Astrocyte (in vitro differentiated cells and primary cell): ENCODE results near the gene SH3BP5. TPM values are rescaled to one million over a fixed set of nuclear protein-coding genes. Genes with fewer than 3 reads are reported as not detected.
A peak's percentile ranks its signal among the peaks of the same experiment; 100 is the strongest.
"Not testable (repeated sequence)": the region's sequence is repeated elsewhere in the genome, so short reads cannot be mapped to it uniquely, and the experiment has no call there.

ENCODE experiments used
- DNase-seq: peaks from one replicate; pipeline ENCODE4 v3.0.0-alpha.2; 2010; ENCODE audit warnings: low read depth
- FAIRE-seq: peaks from 2 replicates; lab custom pipeline; 2011; peaks lifted over from hg19 to GRCh38; lab: Jason Lieb, UNC
- H2AFZ ChIP-seq: 2 replicates; pipeline ENCODE4 v1.6.0; 2012; ENCODE audit warnings: low read depth, low read length, inconsistent platforms
- H3K27ac ChIP-seq: 2 replicates; pipeline ENCODE4 v1.5.1; 2011; ENCODE audit warnings: low read depth, low read length, inconsistent platforms
- H3K27me3 ChIP-seq: 2 replicates; pipeline ENCODE4 v1.6.0; 2011; ENCODE audit warnings: low read length, inconsistent platforms; ENCODE audit not compliant: insufficient read depth
- H3K36me3 ChIP-seq: 2 replicates; pipeline ENCODE4 v1.5.1; 2011; ENCODE audit warnings: low read length, inconsistent platforms; ENCODE audit not compliant: insufficient read depth
- H3K4me1 ChIP-seq: 2 replicates; pipeline ENCODE4 v1.5.1; 2011; ENCODE audit warnings: low read length, inconsistent platforms; ENCODE audit not compliant: insufficient read depth
- H3K4me2 ChIP-seq: 2 replicates; pipeline ENCODE4 v1.6.0; 2012; ENCODE audit warnings: low read length, inconsistent platforms
- H3K4me3 ChIP-seq: 2 replicates; pipeline ENCODE4 v1.5.1; 2011; ENCODE audit warnings: low read depth, mild to moderate bottlenecking, low read length, inconsistent platforms; ENCODE audit not compliant: insufficient read depth
- H3K79me2 ChIP-seq: 2 replicates; pipeline ENCODE4 v1.6.0; 2012; ENCODE audit warnings: mild to moderate bottlenecking, low read length, inconsistent platforms; ENCODE audit not compliant: insufficient read depth
- H3K9ac ChIP-seq: 2 replicates; pipeline ENCODE4 v1.6.0; 2012; ENCODE audit warnings: mild to moderate bottlenecking, low read length, inconsistent platforms
- H3K9me3 ChIP-seq: 2 replicates; pipeline ENCODE4 v1.5.1; 2012; ENCODE audit warnings: low read depth, mild to moderate bottlenecking, low read length, inconsistent platforms; ENCODE audit not compliant: insufficient read depth
- H4K20me1 ChIP-seq: 2 replicates; pipeline ENCODE4 v1.6.0; 2012; ENCODE audit warnings: low read length, inconsistent platforms; ENCODE audit not compliant: insufficient read depth
- H3K27ac Mint-ChIP-seq: one replicate; pipeline ENCODE4 v1.8.0; 2021; ENCODE audit warnings: mild to moderate bottlenecking, mixed read lengths; ENCODE audit not compliant: unreplicated experiment
- H3K27me3 Mint-ChIP-seq: one replicate; pipeline ENCODE4 v1.8.0; 2021; ENCODE audit warnings: low read depth, mixed read lengths; ENCODE audit not compliant: unreplicated experiment
- H3K36me3 Mint-ChIP-seq: one replicate; pipeline ENCODE4 v1.8.0; 2021; ENCODE audit warnings: low read depth, mixed read lengths; ENCODE audit not compliant: unreplicated experiment
- H3K4me1 Mint-ChIP-seq: one replicate; pipeline ENCODE4 v1.8.0; 2021; ENCODE audit warnings: low read depth, mixed read lengths; ENCODE audit not compliant: unreplicated experiment
- H3K4me3 Mint-ChIP-seq: one replicate; pipeline ENCODE4 v1.8.0; 2021; ENCODE audit warnings: mild to moderate bottlenecking, moderate library complexity, mixed read lengths; ENCODE audit not compliant: unreplicated experiment
- H3K9me3 Mint-ChIP-seq: one replicate; pipeline ENCODE4 v1.8.0; 2021; ENCODE audit warnings: mild to moderate bottlenecking, mixed read lengths; ENCODE audit not compliant: unreplicated experiment
- EZH2 ChIP-seq: IDR thresholded peaks from 2 replicates; pipeline ENCODE4 v1.6.1; 2012; ENCODE audit warnings: mild to moderate bottlenecking, low read length, inconsistent platforms; ENCODE audit not compliant: insufficient read depth
- total RNA-seq: library from RNA; stranded (reverse); gene quantifications from 2 replicates; pipeline ENCODE4 v1.2.1, GENCODE V29; 2021
- TF ChIP-seq, protein P1 (sequence below): IDR thresholded peaks from 2 replicates; pipeline ENCODE4 v1.5.1; 2011; ENCODE audit warnings: low read depth, mild to moderate bottlenecking, inconsistent platforms, low read length, moderate library complexity; ENCODE audit not compliant: insufficient read depth

Gene SH3BP5
- total RNA-seq, 1 donor from 2014 or later, result 25.2 TPM

DNA sequence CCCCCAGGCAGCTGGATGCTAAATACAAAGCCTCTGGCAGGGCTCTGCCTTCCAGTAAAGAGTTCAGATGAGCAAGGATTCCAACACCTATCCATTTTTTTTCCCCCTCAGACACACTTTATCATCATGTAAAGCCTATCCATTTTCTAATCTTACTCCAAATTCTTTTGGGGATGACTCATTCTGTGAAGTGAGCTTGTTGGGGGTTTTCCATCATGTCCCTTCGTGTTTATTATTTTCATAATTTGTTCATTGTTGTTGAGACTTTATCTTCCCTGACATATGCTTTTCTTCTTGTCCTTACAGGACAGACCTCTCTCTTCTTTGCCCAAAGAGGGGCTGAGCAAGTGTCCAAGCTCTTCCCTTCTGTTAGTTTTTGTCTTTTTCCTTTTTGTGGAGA is 34.7 kb upstream of the SH3BP5 start:
- FAIRE-seq (no peak), DNase-seq (peak; percentile 44)
- peaks cover 11% of the 10 kb centered on the region for H3K4me1 Mint-ChIP-seq
- Histone ChIP-seq H3K4me1 (peaks cover 14% of the 10 kb centered on the region), H4K20me1 (no peaks in the 10 kb centered on the region), H3K27ac (no peak overlapping the region), H3K79me2 (no peaks in the 10 kb centered on the region), H3K36me3 (no peaks in the 10 kb centered on the region), H2AFZ (no peak overlapping the region), H3K27me3 (no peaks in the 10 kb centered on the region), H3K4me3 (no peak overlapping the region), H3K9me3 (no peaks in the 10 kb centered on the region), H3K4me2 (no peak overlapping the region), H3K9ac (no peak overlapping the region)
- no peaks in the 10 kb centered on the region for H3K36me3 Mint-ChIP-seq
- TF ChIP-seq EZH2, result no peak
- H3K27me3 Mint-ChIP-seq, result peaks cover 7% of the 10 kb centered on the region
- H3K9me3 Mint-ChIP-seq, result peaks cover 3% of the 10 kb centered on the region
- H3K27ac Mint-ChIP-seq, result peak overlapping the region; percentile 16
- no peak overlapping the region for H3K4me3 Mint-ChIP-seq

DNA sequence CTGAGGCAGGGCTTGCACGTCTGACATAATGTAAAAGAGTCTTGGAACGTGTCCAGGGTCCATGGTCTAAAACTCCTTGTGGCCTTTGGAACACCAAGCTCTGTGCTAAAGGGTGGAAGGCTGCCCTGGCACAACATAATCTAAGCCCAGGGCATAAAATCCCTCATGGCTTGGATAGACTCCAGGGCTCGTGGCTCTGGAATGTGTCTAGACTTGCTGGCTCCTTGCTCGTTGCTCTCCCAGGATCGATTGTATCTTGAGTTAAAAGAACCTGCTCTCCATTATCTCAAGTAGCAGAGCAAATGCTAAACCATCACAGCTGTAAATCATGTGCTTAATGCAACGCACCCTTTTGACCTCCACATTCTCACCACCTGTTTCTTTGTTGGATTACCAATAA is 31.7 kb upstream of the SH3BP5 start:
- H4K20me1 ChIP-seq, H3K27me3 ChIP-seq, H3K79me2 ChIP-seq, H3K4me2 ChIP-seq, H3K9ac ChIP-seq, H3K9me3 ChIP-seq, H3K27ac ChIP-seq, H3K4me3 ChIP-seq, H3K27me3 Mint-ChIP-seq, H3K36me3 Mint-ChIP-seq, FAIRE-seq, H3K36me3 ChIP-seq, H3K9me3 Mint-ChIP-seq, H2AFZ ChIP-seq: not testable (repeated sequence)
- H3K4me1 ChIP-seq, result peaks cover 27% of the 10 kb centered on the region
- peak overlapping the region; percentile 6 for H3K4me3 Mint-ChIP-seq
- peaks cover 25% of the 10 kb centered on the region for H3K4me1 Mint-ChIP-seq
- peak overlapping the region; percentile 48 for H3K27ac Mint-ChIP-seq
- peak; percentile 60 for DNase-seq

- H3K36me3 Mint-ChIP-seq, result no peaks in the 10 kb centered on the region
- Histone ChIP-seq H3K9me3 (no peaks in the 10 kb centered on the region), H3K9ac (peak overlapping the region; percentile 65), H3K4me3 (no peak overlapping the region), H3K4me2 (peak overlapping the region; percentile 64), H4K20me1 (no peaks in the 10 kb centered on the region), H2AFZ (peak overlapping the region; percentile 47), H3K27me3 (no peaks in the 10 kb centered on the region), H3K27ac (peak overlapping the region; percentile 72), H3K79me2 (no peaks in the 10 kb centered on the region), H3K36me3 (no peaks in the 10 kb centered on the region), H3K4me1 (peaks cover 21% of the 10 kb centered on the region)
- peaks cover 3% of the 10 kb centered on the region for H3K9me3 Mint-ChIP-seq
- TF ChIP-seq, protein P1, sequence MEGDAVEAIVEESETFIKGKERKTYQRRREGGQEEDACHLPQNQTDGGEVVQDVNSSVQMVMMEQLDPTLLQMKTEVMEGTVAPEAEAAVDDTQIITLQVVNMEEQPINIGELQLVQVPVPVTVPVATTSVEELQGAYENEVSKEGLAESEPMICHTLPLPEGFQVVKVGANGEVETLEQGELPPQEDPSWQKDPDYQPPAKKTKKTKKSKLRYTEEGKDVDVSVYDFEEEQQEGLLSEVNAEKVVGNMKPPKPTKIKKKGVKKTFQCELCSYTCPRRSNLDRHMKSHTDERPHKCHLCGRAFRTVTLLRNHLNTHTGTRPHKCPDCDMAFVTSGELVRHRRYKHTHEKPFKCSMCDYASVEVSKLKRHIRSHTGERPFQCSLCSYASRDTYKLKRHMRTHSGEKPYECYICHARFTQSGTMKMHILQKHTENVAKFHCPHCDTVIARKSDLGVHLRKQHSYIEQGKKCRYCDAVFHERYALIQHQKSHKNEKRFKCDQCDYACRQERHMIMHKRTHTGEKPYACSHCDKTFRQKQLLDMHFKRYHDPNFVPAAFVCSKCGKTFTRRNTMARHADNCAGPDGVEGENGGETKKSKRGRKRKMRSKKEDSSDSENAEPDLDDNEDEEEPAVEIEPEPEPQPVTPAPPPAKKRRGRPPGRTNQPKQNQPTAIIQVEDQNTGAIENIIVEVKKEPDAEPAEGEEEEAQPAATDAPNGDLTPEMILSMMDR, result no peak
- no peak for TF ChIP-seq EZH2
- DNase-seq (peak; percentile 86), FAIRE-seq (no peak)
- peaks cover 20% of the 10 kb centered on the region for H3K4me1 Mint-ChIP-seq
- peaks cover 2% of the 10 kb centered on the region for H3K27me3 Mint-ChIP-seq
- peak overlapping the region; percentile 83 for H3K27ac Mint-ChIP-seq
- no peak overlapping the region for H3K4me3 Mint-ChIP-seq
These were observed 29.3 kb upstream of the SH3BP5 start for GRCh38 chr3:15361494-15362214.
